SKM-1 treated with dmso at 0.1 percent for 144 hours (cell line): Measurements from ENCODE around the gene VPS13D.
"Not testable (repeated sequence)": the region's sequence is repeated elsewhere in the genome, so short reads cannot be mapped to it uniquely, and the experiment has no call there.

Experiments used
- DNase-seq: peaks from one replicate; lab custom pipeline; 2025; ENCODE audit not compliant: unreplicated experiment; lab: John Stamatoyannopoulos, UW

The VPS13D gene

DNA sequence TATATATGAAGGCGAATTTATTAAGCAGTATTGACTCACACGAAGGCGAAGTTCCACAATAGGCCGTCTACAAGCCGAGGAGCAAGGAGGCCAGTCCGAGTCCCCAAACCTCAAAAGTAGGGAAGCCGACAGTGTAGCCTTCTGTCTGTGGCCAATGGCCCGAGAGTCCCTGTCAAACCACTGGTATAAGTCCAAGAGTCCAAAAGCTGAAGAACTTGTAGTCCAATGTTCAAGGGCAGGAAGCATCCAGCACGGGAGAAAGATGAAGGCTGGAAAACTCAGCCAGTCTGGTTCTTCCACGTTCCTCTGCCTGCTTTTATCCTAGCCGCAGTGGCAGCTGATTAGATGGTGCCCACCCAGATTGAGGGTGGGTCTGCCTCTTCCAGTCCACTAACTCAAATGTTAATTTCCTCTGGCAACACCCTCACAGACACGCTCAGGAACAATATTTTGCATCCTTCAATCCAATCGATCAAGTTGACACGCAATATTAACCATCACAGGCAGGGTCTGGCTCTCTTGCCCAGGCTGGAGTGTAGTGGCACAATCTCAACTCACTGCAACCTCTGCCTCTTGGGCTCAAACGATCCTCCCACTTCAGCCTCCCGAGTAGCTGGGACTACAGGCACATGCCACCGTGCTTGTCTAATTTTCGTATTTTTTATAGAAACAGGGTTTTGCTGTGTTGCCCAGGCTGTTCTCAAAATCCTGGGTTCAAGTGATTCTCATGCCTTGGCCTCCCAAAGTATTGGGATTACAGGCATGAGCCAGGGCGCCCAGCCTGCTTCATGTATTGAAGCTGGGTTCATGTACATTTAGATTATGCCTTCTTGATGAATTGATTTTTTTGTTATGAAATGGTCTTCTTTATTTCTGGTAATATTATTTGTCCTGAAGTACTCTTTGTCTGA lies 302.8 kb downstream of the VPS13D start:
- no peak for DNase-seq

DNA sequence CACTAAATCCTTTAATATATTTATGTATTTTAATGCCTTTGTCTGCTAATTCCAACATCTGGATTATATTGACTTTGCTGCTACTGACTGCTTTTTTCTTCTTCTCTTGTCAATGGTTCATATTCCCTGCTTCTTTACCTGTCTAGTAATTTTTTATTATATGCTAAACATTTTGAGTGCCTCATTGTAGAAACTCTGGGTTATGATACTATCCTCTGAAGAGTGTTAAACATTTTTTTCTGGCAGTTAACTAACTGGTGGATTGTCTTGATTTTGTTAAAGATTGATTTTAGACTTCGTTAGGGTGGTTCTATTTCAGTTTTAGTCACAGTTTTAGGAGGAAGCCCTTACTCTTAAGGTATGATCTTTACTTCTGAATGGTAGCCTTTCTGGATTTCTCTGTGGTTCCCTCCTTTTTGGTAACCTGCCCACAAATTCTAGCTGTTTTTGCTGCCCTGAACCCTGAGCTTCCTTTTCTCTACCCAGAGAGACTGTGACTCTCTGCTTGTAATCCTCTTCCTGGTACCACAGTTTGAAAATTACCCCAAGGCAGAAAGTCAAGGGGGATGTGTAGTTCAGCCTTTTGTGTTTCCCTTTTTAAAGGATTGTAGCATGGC lies 306.3 kb downstream of the VPS13D start:
- no peak for DNase-seq

DNA sequence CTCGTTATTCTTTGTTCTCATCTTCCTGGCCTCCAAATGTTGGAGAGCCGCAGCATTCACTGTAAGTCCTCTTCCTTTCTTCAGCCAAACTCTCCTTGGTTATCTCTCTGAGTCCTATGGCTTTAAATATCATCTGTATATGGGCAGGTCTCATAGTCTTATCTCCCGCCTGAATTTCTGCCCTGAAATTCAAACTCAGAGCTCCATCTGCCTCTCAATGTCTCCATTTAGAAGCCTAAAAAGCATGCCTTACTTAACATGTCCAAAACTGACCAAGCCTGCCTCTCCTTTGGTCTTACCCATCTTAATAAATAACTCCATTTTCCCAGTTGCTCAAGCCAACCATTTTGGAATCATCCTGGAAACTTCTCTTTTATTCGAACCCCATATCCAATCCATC lies 307.5 kb downstream of the VPS13D start:
- DNase-seq: no peak

DNA sequence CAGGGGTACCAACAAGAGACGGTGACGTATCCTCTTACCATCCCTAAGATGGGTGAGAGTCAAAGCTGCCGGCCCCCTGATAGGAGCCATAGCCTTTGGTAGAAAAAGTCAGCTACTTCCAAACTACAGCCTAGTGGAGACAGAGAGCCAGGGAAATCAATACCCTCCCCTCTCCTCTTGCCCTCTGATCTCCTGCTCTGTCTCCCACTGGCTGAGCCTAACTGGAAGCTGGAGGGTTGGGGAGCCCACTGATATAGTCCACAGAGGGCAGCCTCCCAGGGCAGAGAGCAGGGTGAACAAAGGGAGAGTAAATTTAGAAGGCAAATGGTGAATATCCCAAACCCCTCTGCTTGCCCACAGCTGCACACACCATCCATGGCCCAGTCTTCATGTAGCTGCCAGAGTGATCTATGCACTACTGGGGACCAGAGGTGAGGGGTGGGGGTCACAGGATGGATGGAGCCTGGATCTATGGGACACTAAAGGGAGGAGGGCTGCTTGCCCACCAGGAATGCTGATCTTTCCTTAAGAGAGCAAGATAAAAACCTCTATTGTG lies 308.2 kb downstream of the VPS13D start:
- DNase-seq: no peak

DNA sequence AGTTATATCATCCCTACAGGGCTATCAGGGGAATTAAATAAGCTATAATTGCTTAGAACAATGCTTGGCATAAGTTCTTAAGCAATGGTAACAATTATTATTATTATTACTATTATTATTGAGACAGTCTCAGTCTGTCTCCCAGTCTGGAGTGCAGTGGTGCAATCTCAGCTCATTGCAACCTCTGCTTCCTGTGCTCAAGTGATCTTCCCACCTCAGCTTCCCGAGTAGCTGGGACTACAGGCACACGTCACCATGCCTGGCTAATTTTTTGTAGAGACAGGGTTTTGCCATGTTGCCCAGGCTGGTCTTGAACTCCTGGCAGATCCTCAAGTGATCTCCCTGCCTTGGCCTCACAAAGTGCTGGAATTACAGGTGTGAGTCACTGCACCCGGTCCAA lies 308.7 kb downstream of the VPS13D start:
- DNase-seq: not testable (repeated sequence)

DNA sequence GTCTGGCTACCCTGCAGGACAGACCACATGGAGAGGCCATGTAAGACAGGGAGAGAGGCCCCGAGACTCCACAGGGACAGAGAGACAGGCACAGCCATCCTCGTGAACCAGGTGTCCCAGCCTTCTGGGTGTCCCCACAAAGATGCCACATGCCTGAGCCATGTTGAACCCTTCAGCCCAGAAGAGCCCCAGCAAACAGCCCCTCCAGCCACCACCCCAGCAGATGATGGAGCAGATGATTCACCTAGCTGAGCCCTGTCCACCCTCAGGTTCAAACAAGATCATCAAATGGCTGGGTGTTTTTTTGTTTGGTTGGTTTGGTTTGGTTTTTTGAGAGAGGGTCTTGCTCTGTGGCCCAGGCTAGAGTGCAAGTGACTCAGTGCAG lies 309.5 kb downstream of the VPS13D start:
- no peak for DNase-seq

DNA sequence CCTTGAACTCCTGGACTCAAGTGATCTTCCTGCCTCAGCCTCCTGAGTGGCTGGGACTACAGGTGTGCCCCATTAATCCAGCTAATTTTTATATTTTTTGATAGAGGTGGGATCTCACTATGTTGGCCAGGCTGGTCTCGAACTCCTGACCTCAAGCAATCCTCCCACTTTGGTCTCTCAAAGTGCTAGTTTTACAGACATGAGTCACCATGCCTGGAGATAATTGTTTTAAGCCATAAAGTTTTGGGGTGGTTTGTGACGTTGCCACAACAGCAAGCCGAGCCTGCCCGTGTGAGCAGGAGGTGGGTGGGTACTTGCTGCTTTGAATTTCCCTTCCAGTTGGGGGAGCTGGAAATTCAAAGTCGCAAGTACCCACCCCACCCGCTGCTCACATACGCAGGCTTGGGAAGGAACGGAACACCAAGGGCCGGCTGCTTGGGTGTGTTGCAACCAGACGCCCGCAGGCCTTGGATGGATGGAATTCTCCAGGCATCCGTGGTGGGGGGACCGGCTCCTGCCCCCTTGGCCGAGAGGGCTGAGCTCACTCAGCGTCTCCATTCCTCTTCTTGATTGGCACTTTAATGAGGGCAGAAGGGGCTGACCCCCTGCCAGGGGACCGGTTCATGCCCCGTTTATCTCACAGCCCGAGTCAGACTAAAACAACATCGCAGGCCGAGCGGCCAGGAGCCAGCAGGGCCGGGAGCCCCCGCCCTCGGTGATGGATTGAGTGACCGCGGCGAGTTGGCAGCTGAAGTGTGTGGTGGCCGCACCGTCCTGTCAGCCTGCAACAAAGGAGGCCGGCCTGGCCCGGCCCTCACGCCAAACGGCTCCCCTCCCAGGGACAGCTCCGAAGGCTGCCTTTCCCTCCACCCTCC lies 310.1 kb downstream of the VPS13D start:
- no peak for DNase-seq

DNA sequence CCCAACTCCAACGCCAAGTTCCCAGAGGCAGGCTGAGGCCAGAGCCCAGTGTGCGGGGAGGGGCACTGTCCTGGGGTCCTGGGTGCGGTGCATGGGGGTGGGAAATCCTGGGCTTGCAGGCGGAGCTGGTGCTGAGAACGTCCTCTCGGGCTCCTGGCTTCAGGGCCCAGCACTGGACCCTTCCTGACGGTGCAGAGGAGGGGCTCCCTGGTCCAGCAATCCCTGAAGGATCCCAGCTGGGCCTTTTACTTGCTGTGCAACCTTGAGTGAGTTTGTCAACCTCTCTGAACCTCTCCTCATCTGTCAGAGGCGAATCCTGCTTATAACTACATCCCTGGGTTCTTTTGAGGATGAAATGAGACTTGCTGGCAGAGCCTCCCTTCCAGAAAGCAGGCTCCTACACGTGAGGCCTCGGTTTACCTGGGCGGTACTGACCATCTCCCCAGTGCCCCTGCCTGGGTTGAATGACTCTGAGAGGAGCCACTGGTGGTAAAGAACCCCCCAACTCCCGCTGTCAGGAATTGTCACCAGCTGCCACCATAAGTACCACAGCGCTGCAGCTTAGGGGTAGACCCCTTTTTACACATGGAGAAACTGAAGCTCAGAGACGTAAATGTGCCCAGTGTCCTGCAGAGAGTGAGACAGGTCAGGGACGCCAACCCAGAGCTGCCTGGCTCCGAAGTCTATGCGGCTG lies 310.9 kb downstream of the VPS13D start:
- no peak for DNase-seq

DNA sequence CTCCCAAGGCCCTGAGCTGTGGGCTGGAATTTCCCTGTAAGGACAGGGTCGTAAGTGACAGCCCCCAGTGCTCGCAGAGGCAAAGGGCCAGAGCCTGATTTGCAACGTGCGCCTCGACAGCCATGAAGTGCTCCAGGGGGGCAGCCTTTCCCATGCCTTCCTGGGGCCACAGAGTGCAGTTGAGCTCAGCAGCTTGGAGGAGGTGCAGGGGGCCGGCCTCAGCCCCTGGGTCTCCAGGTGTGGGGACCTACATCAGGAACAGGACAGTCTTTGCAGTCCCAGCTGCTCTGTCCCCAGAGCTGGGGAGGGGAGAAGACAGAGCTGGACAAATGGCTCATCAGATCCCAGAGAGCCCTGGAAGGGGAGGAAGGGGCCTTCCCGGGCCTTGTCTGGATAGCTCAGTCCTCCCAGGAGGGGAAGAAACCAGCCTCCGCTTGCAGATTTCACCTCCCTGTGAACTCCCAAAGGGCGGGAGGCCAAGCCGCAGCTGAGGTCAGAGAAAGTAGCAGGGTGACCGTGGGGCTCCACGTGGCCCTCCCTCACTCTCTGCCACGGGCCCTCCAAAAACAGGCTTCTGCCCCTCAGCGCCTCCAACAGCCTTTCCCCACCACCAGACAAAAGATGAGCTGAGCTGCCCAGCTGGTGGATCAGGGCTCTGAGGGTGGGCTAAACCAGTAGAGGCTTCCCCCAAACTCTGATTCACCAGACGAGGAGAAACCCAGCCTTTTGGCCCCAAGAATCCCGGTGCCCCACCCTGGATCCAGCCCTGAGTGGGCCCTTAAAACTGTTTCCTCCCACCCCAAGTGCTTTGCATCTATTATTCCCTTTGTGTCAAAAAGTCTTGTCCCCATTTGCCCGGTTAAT lies 311.7 kb downstream of the VPS13D start:
- DNase-seq: no peak

DNA sequence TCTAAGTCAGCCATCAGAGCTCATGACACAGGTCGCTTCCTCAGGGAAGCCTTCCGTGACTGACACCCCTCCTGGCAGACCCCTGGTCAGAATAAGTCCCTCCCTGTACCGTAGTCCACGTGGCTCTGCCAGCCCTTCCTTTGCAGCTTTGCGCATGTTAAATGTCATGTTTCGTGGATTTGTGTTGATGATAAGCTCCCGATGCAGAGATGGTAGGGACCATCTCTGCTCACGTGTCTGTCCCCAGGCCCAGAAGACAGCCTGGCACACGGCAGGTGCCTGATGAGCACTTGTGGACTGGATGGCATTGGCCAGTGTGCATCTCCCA lies 312.3 kb downstream of the VPS13D start:
- DNase-seq: no peak

DNA sequence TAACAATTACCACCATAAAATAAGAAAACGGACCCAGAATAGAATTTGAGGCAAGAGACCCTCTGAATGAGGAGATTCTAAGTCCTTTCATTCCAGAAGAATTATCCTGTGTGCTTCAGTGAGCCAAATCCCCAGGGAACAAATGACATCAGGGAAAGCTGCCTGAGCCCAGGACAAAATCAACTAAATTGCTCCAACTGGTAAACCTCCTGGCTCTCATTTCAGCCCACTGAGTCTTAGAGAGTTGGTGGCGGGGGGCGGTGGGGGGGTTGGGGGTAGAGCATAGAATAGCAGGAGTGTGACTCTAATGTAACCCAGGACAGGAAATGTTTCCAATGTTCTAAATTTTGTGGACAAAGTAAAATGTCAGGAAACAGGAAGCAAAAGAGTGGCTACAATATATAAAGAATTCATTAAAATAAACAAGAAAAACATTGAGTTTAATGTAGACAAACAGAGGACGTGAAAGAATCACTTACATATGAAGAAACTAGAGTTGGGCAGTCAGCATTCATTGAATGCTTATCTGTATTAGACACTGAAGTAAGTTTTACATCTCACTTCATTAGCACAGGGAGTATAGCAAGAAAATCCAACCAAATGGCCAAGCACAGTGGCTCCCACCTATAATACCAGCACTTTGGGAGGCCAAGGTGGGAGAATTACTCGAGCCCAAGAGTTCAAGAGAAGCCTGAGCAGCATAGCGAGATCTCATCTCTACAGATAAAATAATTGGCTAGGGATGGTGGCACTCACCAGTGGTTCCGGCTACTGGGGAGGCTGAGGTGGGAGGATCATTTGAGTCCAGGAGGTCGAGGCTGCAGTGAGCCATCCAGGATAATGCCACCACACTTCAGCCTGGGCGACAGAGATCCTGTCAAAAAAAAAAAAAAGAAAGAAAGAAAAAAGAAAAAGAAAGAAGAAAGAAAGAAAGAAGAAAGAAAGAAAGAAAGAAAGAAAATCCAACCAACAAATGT lies 313.1 kb downstream of the VPS13D start:
- DNase-seq: no peak

DNA sequence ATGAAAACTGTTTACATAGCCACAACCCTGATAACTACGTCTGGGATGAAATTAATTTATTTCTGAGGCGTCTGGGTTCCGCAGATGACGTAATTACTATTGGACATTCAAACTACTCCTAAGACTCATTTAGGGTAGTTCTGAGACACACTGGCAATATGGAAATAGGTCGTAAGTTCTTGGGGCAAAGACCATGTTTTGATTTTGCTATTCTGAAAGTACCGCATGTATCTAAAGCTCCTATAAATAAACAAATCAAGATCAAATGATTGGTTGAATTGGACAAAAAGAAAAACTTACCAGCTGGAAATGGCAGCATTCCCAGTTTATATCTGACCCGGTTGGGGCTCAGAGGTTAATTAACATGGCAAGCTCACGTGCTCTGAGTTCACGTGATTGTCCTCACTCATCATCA lies 313.9 kb downstream of the VPS13D start:
- DNase-seq: no peak

DNA sequence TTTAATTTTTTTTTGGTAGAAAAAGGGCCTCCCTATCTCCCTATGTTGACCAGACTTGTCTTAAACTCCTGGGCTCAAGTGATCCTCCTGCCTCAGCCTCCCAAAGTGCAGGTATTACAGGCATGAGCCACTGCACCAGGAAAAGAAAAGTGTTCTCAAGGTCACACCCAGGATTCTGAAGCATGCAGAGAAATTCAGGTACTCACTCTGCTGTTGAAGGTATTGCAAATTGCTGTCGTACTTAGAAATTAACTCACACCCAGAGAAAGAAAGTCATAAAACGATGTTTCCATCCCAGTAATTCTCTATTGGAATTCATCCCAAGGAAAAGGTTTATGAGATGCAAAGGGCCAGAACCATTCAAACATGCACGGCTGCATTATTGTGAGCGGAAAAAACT lies 314.5 kb downstream of the VPS13D start:
- DNase-seq: no peak

DNA sequence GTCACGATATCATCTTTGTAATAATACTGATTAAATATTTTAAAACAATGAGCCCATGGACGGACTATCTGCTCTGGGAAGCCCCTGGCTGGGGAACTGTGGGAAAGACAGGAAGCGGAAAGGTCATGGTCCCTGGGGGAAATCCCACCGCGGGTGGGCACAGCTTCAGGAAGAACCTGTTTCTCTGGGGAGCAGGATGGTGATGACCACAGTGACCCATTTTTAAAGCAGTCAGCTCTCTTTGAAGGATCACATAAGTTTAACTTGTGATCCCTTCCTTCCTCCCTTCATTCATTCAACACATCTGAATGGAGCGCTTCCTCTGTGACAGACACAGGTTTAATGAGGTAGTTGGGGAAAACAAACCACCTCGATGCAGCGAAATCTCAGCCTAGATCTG lies 315.2 kb downstream of the VPS13D start:
- no peak for DNase-seq

DNA sequence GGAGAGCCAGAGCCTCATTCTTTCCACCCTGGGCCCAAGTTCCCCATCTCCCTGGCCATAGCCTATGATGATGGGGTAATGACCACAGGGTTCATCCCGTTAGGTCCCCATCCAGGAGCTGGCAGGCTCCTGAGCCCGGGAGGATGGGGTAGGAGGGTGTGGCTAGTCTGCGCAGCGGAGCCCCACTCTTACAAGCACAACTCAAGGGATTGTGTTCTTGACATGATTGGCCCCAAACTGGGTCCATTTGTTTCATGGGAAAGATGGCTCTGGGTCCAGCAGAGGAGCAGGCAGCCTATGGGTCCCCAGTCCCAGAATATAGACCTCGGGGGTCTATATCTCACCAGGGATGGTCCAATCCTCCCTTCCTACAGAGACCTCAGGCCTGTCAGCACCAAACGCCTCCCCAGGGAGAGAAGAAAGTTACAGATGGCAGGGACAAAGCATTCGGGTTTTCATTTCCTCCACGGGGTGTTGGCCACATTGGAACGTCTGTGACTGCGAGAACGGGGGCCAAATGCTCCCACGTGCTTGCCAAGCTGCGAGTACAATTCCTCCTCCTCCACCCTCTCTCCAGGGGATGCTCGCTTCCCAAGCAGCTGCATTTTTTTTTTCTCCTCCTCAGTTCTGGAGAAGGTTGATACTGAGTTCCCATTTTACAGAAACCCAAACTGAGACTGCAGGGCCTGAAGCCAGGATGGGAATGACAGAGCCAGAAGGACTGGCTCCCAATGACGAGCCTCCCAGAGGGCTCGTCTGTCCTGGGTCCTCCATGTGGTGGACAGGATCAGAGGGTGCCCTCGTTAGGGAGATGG lies 317.1 kb downstream of the VPS13D start:
- DNase-seq: no peak

DNA sequence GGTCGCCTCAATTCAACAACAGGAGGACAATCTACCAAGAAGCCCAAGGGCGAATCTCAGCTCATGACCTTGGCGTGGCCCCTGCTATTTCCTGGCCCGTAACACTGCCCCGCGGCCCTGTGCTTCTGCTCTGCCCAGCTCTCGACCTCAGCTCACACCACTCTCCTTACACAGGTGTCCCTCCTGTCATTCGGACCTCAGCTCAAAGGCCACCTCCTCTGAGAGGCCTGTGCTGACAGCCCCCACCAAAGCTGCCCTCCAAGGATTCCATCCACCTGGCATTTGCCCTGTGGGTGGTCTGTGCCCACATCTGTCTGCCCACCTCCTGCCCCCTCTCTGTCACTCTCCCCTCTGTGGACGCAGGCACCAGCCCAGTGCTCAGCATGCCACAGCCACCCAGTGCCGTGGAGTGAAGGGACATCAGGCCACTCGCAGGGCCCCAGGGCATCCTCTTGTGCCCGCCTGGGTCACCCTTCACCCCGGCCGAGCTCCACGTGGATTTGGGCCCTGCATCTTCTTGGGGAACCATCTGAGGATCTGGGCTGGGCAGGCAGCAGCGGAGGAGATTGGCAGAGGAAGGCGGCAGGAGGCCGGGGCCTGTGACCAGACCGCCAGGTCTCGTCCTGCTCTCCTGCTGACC lies 317.9 kb downstream of the VPS13D start:
- DNase-seq: no peak

DNA sequence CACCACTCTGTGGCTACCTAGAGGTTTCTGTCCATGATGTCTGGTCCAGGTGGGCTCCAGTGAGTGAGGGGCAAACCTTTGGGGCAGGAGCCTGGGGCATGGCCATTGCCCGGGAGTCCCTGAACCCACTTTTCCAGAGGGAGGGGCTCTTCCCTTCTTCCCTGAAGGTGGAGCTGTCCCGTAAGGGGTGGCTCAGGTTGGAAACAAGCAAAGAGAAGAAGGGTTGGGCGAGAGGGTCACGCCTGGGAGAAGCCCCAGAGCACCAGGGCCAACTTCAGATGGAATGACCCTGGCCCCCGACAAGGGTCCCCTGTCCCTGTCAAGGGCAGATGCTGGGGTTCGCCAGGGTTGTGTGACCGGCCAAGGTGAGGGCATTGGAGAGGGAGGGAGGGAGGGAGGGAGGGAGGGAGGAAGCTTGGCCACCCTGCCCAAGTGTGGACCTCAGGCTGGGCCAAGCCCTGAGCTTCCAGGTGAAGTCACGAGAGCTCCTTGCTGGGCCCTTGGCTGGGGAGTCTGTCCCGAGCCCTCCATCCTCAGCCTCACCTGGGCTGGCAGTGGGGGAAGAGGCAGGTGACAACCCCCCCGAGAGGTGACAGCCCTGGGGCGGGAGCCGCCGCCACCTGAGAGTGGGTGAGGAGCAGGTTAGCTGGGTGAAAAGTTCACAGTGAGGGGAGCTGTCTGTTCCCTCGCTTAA lies 318.6 kb downstream of the VPS13D start:
- DNase-seq: no peak
